ENCODE measurements around the gene QSOX2. TPM values are rescaled to one million over a fixed set of nuclear protein-coding genes. Genes with fewer than 3 reads are reported as not detected.

The QSOX2 gene
- total and polyA plus RNA-seq, 7 donors: 0.60 to 10.1 (median 3.5) TPM

GRCh38 chr9:136278221-136278620, 32.6 kb upstream of the QSOX2 start:
- no peaks in the 10 kb centered on the region for H3K9me3 ChIP-seq
- TF ChIP-seq EP300 (IDR thresholded peaks at IDR 0.05) (no peak), POLR2A (IDR thresholded peaks at IDR 0.05) (no peak), POLR2AphosphoS5 (IDR thresholded peaks at IDR 0.05) (no peak), CTCF (IDR thresholded peaks at IDR 0.05) (no peak)
- H3K36me3 ChIP-seq: no peaks in the 10 kb centered on the region
- peaks cover 0 to 58% (median 4%) of the 10 kb centered on the region in 3 donors for H3K27me3 ChIP-seq
- no peak overlapping the region for H3K4me3 ChIP-seq
- intact Hi-C loops (cut with DNase I): no loop called here
- H3K4me1 ChIP-seq: peaks cover 0 to 2% (median under 1%) of the 10 kb centered on the region in 4 donors
- 79 to 89% methylated on average over 9 of the region's 9 CpGs for WGBS, 2 donors
- no peak for DNase-seq
- H3K27ac ChIP-seq: no peak overlapping the region

GRCh38 chr9:136277746-136278145, 32.1 kb upstream of the QSOX2 start:
- 85 to 89% methylated on average over 14 of the region's 14 CpGs for WGBS, 2 donors
- no peak for TF ChIP-seq POLR2A (IDR thresholded peaks at IDR 0.05)
- TF ChIP-seq CTCF (IDR thresholded peaks at IDR 0.05): no peak
- TF ChIP-seq EP300 (IDR thresholded peaks at IDR 0.05): no peak
- TF ChIP-seq POLR2AphosphoS5 (IDR thresholded peaks at IDR 0.05): no peak
- H3K36me3 ChIP-seq: no peaks in the 10 kb centered on the region
- no peaks in the 10 kb centered on the region for H3K4me1 ChIP-seq
- intact Hi-C loops (cut with DNase I): no loop called here
- peaks cover 0 to 53% (median 2%) of the 10 kb centered on the region in 3 donors for H3K27me3 ChIP-seq
- H3K9me3 ChIP-seq: no peaks in the 10 kb centered on the region
- no peak overlapping the region for H3K27ac ChIP-seq
- no peak for DNase-seq
- no peak overlapping the region for H3K4me3 ChIP-seq

- Histone ChIP-seq H3K27ac (no peak overlapping the region), H3K27me3 (peaks cover 0 to 44% (median 2%) of the 10 kb centered on the region in 3 donors), H3K36me3 (no peaks in the 10 kb centered on the region), H3K4me1 (no peaks in the 10 kb centered on the region), H3K4me3 (no peak overlapping the region), H3K9me3 (no peaks in the 10 kb centered on the region)
- TF ChIP-seq POLR2AphosphoS5 (IDR thresholded peaks at IDR 0.05) (no peak), POLR2A (IDR thresholded peaks at IDR 0.05) (no peak), CTCF (IDR thresholded peaks at IDR 0.05) (no peak), EP300 (IDR thresholded peaks at IDR 0.05) (no peak)
- DNase-seq: no peak
- WGBS, 2 donors: 72 to 82% methylated on average over 11 of the region's 11 CpGs
- intact Hi-C loops (cut with DNase I): no loop called here
Measured at GRCh38 chr9:136276716-136277115, 31.1 kb upstream of the QSOX2 start.

- no peaks in the 10 kb centered on the region for H3K36me3 ChIP-seq
- no peaks in the 10 kb centered on the region for H3K4me1 ChIP-seq
- H3K27me3 ChIP-seq: peaks cover 0 to 42% (median 2%) of the 10 kb centered on the region in 3 donors
- intact Hi-C loops (cut with DNase I): no loop called here
- TF ChIP-seq CTCF (IDR thresholded peaks at IDR 0.05) (no peak), EP300 (IDR thresholded peaks at IDR 0.05) (no peak), POLR2A (IDR thresholded peaks at IDR 0.05) (no peak)
- H3K9me3 ChIP-seq: no peaks in the 10 kb centered on the region
- 58 to 67% methylated on average over 21 of the region's 21 CpGs for WGBS, 2 donors
- H3K27ac ChIP-seq: no peak overlapping the region
- H3K4me3 ChIP-seq: no peak overlapping the region
- no peak for DNase-seq
Measured at GRCh38 chr9:136275655-136276429, 30.2 kb upstream of the QSOX2 start.
